HG02588 (cell line): ENCODE results near the gene C2orf74.
"Not testable (repeated sequence)": the region's sequence is repeated elsewhere in the genome, so short reads cannot be mapped to it uniquely, and the experiment has no call there.

Experiments used
- ATAC-seq: cut with Tn5 transposase; IDR thresholded peaks from one replicate; pipeline ENCODE4 v1.9.1; 2021; ENCODE audit warnings: mild to moderate bottlenecking, moderate library complexity; ENCODE audit not compliant: unreplicated experiment

The C2orf74 gene

GRCh38 chr2:61172671-61173070 is 10.7 kb downstream of the C2orf74 start:
- no peak for ATAC-seq

GRCh38 chr2:61173116-61173515 is 11.1 kb downstream of the C2orf74 start:
- no peak for ATAC-seq

GRCh38 chr2:61175036-61175435 is 13.0 kb downstream of the C2orf74 start:
- ATAC-seq, result no peak

- peak; percentile 71 for ATAC-seq
Observed at GRCh38 chr2:61176755-61177726, 15.1 kb downstream of the C2orf74 start.

- ATAC-seq, result peak; percentile 7
Observed at GRCh38 chr2:61177727-61178549, 15.9 kb downstream of the C2orf74 start.

GRCh38 chr2:61178603-61179545 is 16.9 kb downstream of the C2orf74 start:
- no peak for ATAC-seq

- no peak for ATAC-seq
Observed at GRCh38 chr2:61179701-61180639, 18.0 kb downstream of the C2orf74 start.

GRCh38 chr2:61180686-61181085 is 18.7 kb downstream of the C2orf74 start:
- ATAC-seq, result no peak

GRCh38 chr2:61181382-61182058 is 19.5 kb downstream of the C2orf74 start:
- ATAC-seq, result no peak

- no peak for ATAC-seq
Observed at GRCh38 chr2:61182059-61182383, 20.0 kb downstream of the C2orf74 start.

- no peak for ATAC-seq
Observed at GRCh38 chr2:61183795-61184194, 21.8 kb downstream of the C2orf74 start.

GRCh38 chr2:61184263-61184662 is 22.3 kb downstream of the C2orf74 start:
- no peak for ATAC-seq

GRCh38 chr2:61185231-61185728 is 23.3 kb downstream of the C2orf74 start:
- no peak for ATAC-seq

- ATAC-seq, result no peak
Observed at GRCh38 chr2:61187085-61187484, 25.1 kb downstream of the C2orf74 start.

- no peak for ATAC-seq
Observed at GRCh38 chr2:61193670-61194561, 31.9 kb downstream of the C2orf74 start.

- not testable (repeated sequence) for ATAC-seq
Observed at GRCh38 chr2:61194646-61195045, 32.7 kb downstream of the C2orf74 start.

- no peak for ATAC-seq
Observed at GRCh38 chr2:61196671-61197070, 34.7 kb downstream of the C2orf74 start.

GRCh38 chr2:61205132-61205531 is 43.1 kb downstream of the C2orf74 start:
- no peak for ATAC-seq
